NCI-H187 (cell line): ENCODE measurements around the gene PTPN6.
A peak's percentile ranks its signal among the peaks of the same experiment; 100 is the strongest.
"Not testable (repeated sequence)": the region's sequence is repeated elsewhere in the genome, so short reads cannot be mapped to it uniquely, and the experiment has no call there.

ENCODE experiments used
- DNase-seq, 2 experiments: peaks; one replicate each; lab custom pipeline; 2025; lab: John Stamatoyannopoulos, UW

PTPN6 gene

GRCh38 chr12:6950811-6951540 lies at the start of gene PTPN6:
Gene PTPN6, plus strand, starts transcription at chr12:6951356. Its CDS starts 157 bp downstream, at chr12:6951513.
- DNase-seq: no peak

- no peak for DNase-seq
These were observed 48.7 kb upstream of the PTPN6 start for GRCh38 chr12:6902448-6902847.

GRCh38 chr12:6903722-6904121 lies 47.4 kb upstream of the PTPN6 start:
- DNase-seq: no peak

GRCh38 chr12:6904280-6905276 lies 46.6 kb upstream of the PTPN6 start, which contains the start of gene LRRC23:
Gene LRRC23, plus strand, starts transcription at chr12:6904822. Its CDS starts 812 bp downstream, at chr12:6905634.
- DNase-seq: peak; percentile 94 to 96

- no peak for DNase-seq
These were observed 45.6 kb upstream of the PTPN6 start for GRCh38 chr12:6905414-6906040.

GRCh38 chr12:6908141-6908540 lies 43.0 kb upstream of the PTPN6 start:
- DNase-seq: not testable (repeated sequence)

GRCh38 chr12:6909421-6910145 lies 41.6 kb upstream of the PTPN6 start:
- no peak for DNase-seq

GRCh38 chr12:6912164-6912935 lies 38.8 kb upstream of the PTPN6 start:
- DNase-seq: no peak

- peak; percentile 24 to 31 for DNase-seq
These were observed 36.8 kb upstream of the PTPN6 start, which contains the start of gene ENO2 for GRCh38 chr12:6914246-6914946. Gene ENO2, plus strand, starts transcription at chr12:6914580. Its CDS starts 1,253 bp downstream, at chr12:6915833.

GRCh38 chr12:6914947-6915788 lies 36.0 kb upstream of the PTPN6 start:
- peak; percentile 31 to 34 for DNase-seq

GRCh38 chr12:6915789-6916285 lies 35.3 kb upstream of the PTPN6 start:
- DNase-seq: no peak

GRCh38 chr12:6916426-6917200 lies 34.5 kb upstream of the PTPN6 start:
- DNase-seq: no peak

- DNase-seq: no peak
These were observed 33.5 kb upstream of the PTPN6 start for GRCh38 chr12:6917491-6918231.

- no peak for DNase-seq
These were observed 31.6 kb upstream of the PTPN6 start for GRCh38 chr12:6919588-6919987.

- no peak for DNase-seq
These were observed 29.6 kb upstream of the PTPN6 start for GRCh38 chr12:6921539-6921938.

- DNase-seq: no peak
These were observed 28.9 kb upstream of the PTPN6 start for GRCh38 chr12:6921996-6922946.
